Measurements from ENCODE around the gene LRRC46. TPM values are rescaled to one million over a fixed set of nuclear protein-coding genes. Genes with fewer than 3 reads are reported as not detected.

LRRC46 gene, protein sequence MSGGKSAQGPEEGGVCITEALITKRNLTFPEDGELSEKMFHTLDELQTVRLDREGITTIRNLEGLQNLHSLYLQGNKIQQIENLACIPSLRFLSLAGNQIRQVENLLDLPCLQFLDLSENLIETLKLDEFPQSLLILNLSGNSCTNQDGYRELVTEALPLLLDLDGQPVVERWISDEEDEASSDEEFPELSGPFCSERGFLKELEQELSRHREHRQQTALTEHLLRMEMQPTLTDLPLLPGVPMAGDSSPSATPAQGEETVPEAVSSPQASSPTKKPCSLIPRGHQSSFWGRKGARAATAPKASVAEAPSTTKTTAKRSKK
- 1 to 10 TPM in 1 of 4 donors, under 1 TPM in 3; 0.22 to 1.5 (median 0.40) TPM for polyA plus RNA-seq
- long read RNA-seq, donor 1 = 0 reads
- long read RNA-seq, donor 2 = 0 reads
- long read RNA-seq, donor 3 = 0 reads
- long read RNA-seq, donor 4 = 0 reads
- long read RNA-seq, donor 5, partial matches to known transcripts = 24 of 32 reads
- long read RNA-seq, donor 5, other reads (novel, unspliced or antisense) = 8 of 32 reads
- long read RNA-seq, donor 6 = 0 reads
- long read RNA-seq, donor 7 = 0 reads
- long read RNA-seq, donor 8 = 0 reads
- long read RNA-seq, donor 9 = 0 reads
- long read RNA-seq, donor 10, partial matches to known transcripts = 0 of 17 reads
- long read RNA-seq, donor 10, other reads (novel, unspliced or antisense) = 17 of 17 reads

DNA sequence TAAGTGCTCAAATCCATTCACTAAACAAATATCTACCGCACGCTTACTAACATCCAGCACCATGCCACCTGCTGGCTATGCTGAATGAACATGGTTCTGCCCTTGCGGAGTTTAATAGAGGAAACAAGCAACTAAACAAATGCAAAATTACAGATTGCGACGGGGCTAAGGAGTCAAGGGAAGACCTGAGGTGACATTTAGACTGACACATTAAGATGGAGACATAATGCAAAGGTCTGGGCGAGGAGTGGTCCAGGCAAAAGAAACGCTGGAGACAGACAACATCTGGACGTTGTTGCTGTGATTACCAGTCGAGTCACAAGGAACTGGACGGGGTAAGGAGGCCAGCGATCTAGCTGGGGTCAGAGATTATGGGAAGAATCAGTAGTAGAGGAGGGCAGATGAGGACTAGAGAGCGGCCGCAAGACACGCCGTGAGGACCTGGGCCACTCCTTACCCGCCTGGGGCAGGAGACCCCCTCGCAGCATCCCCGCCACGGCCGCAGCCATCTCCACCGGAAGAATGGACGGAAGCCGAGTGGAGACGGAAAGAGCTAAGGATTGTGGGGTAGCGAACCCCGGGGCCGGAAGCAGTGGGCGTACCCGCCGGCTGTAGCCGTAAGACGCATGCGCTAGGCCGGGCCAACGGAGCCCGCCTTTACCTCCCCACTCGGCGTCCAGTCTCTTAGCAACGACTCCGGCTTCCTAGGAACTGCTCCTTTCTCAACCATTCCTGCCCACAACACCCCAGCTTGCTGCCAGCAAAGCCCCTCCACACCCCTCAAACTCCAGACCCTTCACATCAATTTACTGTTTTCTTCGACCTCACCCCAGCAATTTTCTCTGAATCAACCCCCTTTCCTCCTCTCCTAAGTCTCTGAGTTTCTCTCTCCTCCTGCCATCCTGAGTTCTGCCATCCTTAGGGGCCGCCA is at the start of gene LRRC46, which contains the start of gene MRPL10:
LRRC46 (plus strand) TSS at position 668 of the 931 bp plus-strand sequence. CDS start 320 bp downstream, outside the sequence.
MRPL10 (minus strand) TSS at position 539 of the 931 bp plus-strand sequence; CDS start at position 509, 30 bp downstream.
- H3K4me3 ChIP-seq (ENCODE audit: low read depth in 1 of 3, low read length in 3 of 3) = peak within 1 kb of the TSS; percentile 82 to 89 (median 85)
- peaks cover 2 to 16% (median 2%) of the 10 kb centered on the region in 3 donors for H3K4me1 ChIP-seq (ENCODE audit: control insufficient read depth in 3 of 3, insufficient read depth in 2 of 3, low read depth in 1 of 3, low read length in 2 of 3)
- peak within 1 kb of the TSS; percentile 61 to 90 (median 75) for H3K27ac ChIP-seq (ENCODE audit: low read depth in 1 of 3, low read length in 2 of 3)
- no peak for FAIRE-seq
- WGBS, 3 donors = 0% methylated on average over 37 to 42 of the region's 42 CpGs
- H3K27me3 ChIP-seq (ENCODE audit: control insufficient read depth in 3 of 3, insufficient read depth in 3 of 3, low read length in 3 of 3) = no peaks in the 10 kb centered on the region
- peaks cover 2 to 39% (median 12%) of the 10 kb centered on the region in 3 donors for H3K36me3 ChIP-seq (ENCODE audit: control insufficient read depth in 3 of 3, insufficient read depth in 2 of 3, low read depth in 1 of 3, low read length in 3 of 3)
- no peaks in the 10 kb centered on the region for H3K9me3 ChIP-seq (ENCODE audit: control insufficient read depth in 2 of 2, insufficient read depth in 1 of 2, low read depth in 1 of 2, low read length in 1 of 2)
- peak; percentile 95 to 97 for DNase-seq

- Histone ChIP-seq H3K27me3 (ENCODE audit: control insufficient read depth in 3 of 3, insufficient read depth in 3 of 3, low read length in 3 of 3) (peaks cover 3 to 39% (median 8%) of the 10 kb centered on the region in 3 donors), H3K27ac (ENCODE audit: low read depth in 1 of 3, low read length in 2 of 3) (no peak overlapping the region), H3K36me3 (ENCODE audit: control insufficient read depth in 3 of 3, insufficient read depth in 2 of 3, low read depth in 1 of 3, low read length in 3 of 3) (no peaks in the 10 kb centered on the region), H3K4me1 (ENCODE audit: control insufficient read depth in 3 of 3, insufficient read depth in 2 of 3, low read depth in 1 of 3, low read length in 2 of 3) (no peaks in the 10 kb centered on the region), H3K9me3 (ENCODE audit: control insufficient read depth in 2 of 2, insufficient read depth in 1 of 2, low read depth in 1 of 2, low read length in 1 of 2) (no peaks in the 10 kb centered on the region), H3K4me3 (ENCODE audit: low read depth in 1 of 3, low read length in 3 of 3) (no peak overlapping the region)
- FAIRE-seq (no peak), DNase-seq (peak in 1 of 2 donors; percentile 45)
- WGBS, 3 donors = 33 to 47% (median 37%) methylated on average over 5 of the region's 5 CpGs
Observed at GRCh38 chr17:47785538-47786123, 45.8 kb upstream of the LRRC46 start.

DNA sequence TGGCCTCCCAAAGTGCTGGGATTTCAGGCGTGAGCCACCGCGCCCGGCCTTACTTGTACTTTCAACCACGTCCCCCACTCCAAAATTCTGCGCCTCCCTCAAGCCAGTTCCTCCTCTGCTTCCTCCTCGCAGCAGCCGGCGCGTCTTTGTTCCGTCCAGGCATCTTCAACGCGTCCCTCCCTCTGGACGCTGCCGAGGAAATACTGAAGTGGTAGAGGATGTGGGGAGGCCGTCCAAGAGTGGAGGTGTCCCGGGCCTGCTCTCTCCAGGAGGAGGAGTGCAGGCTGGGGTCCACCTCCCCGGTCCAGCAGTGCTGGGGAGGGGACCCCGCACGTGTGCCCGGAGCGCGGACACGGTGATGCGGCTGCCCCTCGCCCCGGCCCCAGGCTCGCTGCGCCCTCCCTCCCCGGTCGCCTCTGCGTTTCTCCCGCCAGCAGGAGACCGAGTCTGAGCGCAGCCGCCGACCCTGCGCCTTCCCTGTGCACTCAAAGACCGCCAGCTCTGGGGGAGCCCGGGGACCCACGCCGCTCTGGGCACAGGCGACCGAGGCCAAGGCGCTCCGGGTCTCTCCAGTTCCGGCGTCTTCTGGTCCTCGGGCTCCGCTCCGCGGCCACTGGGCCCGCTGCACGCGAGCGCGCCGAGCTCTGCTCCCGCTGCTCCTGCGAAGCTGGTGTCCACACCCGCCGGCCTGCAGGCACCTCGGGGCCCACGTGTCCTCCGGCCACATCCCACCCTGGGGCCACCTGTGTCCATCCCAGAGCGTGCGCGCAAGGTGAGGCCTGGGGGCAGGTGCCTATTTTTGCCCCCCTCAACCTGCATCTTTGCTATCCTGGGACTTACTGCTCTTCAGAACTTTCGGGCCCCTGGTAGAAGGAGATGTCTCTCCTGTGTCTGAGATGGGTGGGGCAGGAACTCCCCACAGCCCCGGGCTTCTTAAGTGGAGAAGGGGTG is 41.6 kb upstream of the LRRC46 start:
- no peak overlapping the region for H3K27ac ChIP-seq (ENCODE audit: low read depth in 1 of 3, low read length in 2 of 3)
- no peak for FAIRE-seq
- no peaks in the 10 kb centered on the region for H3K4me1 ChIP-seq (ENCODE audit: control insufficient read depth in 3 of 3, insufficient read depth in 2 of 3, low read depth in 1 of 3, low read length in 2 of 3)
- 3 to 4% (median 4%) methylated on average over 50 to 70 of the region's 70 CpGs for WGBS, 3 donors
- DNase-seq = peak; percentile 43 to 62
- H3K36me3 ChIP-seq (ENCODE audit: control insufficient read depth in 3 of 3, insufficient read depth in 2 of 3, low read depth in 1 of 3, low read length in 3 of 3) = no peaks in the 10 kb centered on the region
- no peaks in the 10 kb centered on the region for H3K9me3 ChIP-seq (ENCODE audit: control insufficient read depth in 2 of 2, insufficient read depth in 1 of 2, low read depth in 1 of 2, low read length in 1 of 2)
- peaks cover 3 to 43% (median 12%) of the 10 kb centered on the region in 3 donors for H3K27me3 ChIP-seq (ENCODE audit: control insufficient read depth in 3 of 3, insufficient read depth in 3 of 3, low read length in 3 of 3)
- peak overlapping the region in 1 of 3 donors; percentile 32 for H3K4me3 ChIP-seq (ENCODE audit: low read depth in 1 of 3, low read length in 3 of 3)

- Histone ChIP-seq H3K9me3 (ENCODE audit: control insufficient read depth in 2 of 2, insufficient read depth in 1 of 2, low read depth in 1 of 2, low read length in 1 of 2) (no peaks in the 10 kb centered on the region), H3K36me3 (ENCODE audit: control insufficient read depth in 3 of 3, insufficient read depth in 2 of 3, low read depth in 1 of 3, low read length in 3 of 3) (no peaks in the 10 kb centered on the region), H3K4me3 (ENCODE audit: low read depth in 1 of 3, low read length in 3 of 3) (no peak overlapping the region), H3K27ac (ENCODE audit: low read depth in 1 of 3, low read length in 2 of 3) (no peak overlapping the region), H3K27me3 (ENCODE audit: control insufficient read depth in 3 of 3, insufficient read depth in 3 of 3, low read length in 3 of 3) (peaks cover 3 to 46% (median 12%) of the 10 kb centered on the region in 3 donors), H3K4me1 (ENCODE audit: control insufficient read depth in 3 of 3, insufficient read depth in 2 of 3, low read depth in 1 of 3, low read length in 2 of 3) (no peaks in the 10 kb centered on the region)
- WGBS, 3 donors = 30 to 44% (median 31%) methylated on average over 3 of the region's 3 CpGs
- no peak for FAIRE-seq
- no peak for DNase-seq
Observed at GRCh38 chr17:47791025-47791424, 40.4 kb upstream of the LRRC46 start.

- DNase-seq = no peak
- Histone ChIP-seq H3K4me1 (ENCODE audit: control insufficient read depth in 3 of 3, insufficient read depth in 2 of 3, low read depth in 1 of 3, low read length in 2 of 3) (no peaks in the 10 kb centered on the region), H3K4me3 (ENCODE audit: low read depth in 1 of 3, low read length in 3 of 3) (no peak overlapping the region), H3K36me3 (ENCODE audit: control insufficient read depth in 3 of 3, insufficient read depth in 2 of 3, low read depth in 1 of 3, low read length in 3 of 3) (no peaks in the 10 kb centered on the region), H3K27ac (ENCODE audit: low read depth in 1 of 3, low read length in 2 of 3) (no peak overlapping the region), H3K9me3 (ENCODE audit: control insufficient read depth in 2 of 2, insufficient read depth in 1 of 2, low read depth in 1 of 2, low read length in 1 of 2) (no peaks in the 10 kb centered on the region), H3K27me3 (ENCODE audit: control insufficient read depth in 3 of 3, insufficient read depth in 3 of 3, low read length in 3 of 3) (peaks cover 3 to 42% (median 12%) of the 10 kb centered on the region in 3 donors)
- no peak for FAIRE-seq
- WGBS, 3 donors = 41 to 76% (median 59%) methylated on average over 1 of the region's 1 CpG
Observed at GRCh38 chr17:47792457-47792856, 39.0 kb upstream of the LRRC46 start.

DNA sequence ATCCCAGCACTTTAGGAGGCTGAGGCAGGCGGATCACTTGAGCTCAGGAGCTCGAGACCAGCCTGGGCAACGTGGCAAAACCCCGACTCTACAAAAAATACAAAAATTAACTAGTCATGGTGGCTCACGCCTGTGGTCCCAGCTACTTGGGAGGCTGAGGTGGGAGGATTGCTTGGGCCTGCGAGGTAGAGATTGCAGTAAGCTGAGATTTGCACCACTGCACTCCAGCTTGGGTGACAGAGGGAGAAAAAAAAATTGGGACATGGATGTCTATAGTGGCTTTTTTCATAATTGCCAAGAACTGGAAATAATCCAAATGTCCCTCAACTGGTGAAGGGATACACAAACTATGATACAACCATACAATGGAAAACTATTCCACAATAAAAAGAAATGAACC is 38.5 kb upstream of the LRRC46 start:
- DNase-seq (no peak), FAIRE-seq (no peak)
- Histone ChIP-seq H3K27me3 (ENCODE audit: control insufficient read depth in 3 of 3, insufficient read depth in 3 of 3, low read length in 3 of 3) (peaks cover 3 to 42% (median 12%) of the 10 kb centered on the region in 3 donors), H3K27ac (ENCODE audit: low read depth in 1 of 3, low read length in 2 of 3) (no peak overlapping the region), H3K36me3 (ENCODE audit: control insufficient read depth in 3 of 3, insufficient read depth in 2 of 3, low read depth in 1 of 3, low read length in 3 of 3) (no peaks in the 10 kb centered on the region), H3K9me3 (ENCODE audit: control insufficient read depth in 2 of 2, insufficient read depth in 1 of 2, low read depth in 1 of 2, low read length in 1 of 2) (no peaks in the 10 kb centered on the region), H3K4me1 (ENCODE audit: control insufficient read depth in 3 of 3, insufficient read depth in 2 of 3, low read depth in 1 of 3, low read length in 2 of 3) (no peaks in the 10 kb centered on the region), H3K4me3 (ENCODE audit: low read depth in 1 of 3, low read length in 3 of 3) (no peak overlapping the region)
- 61 to 80% (median 77%) methylated on average over 6 of the region's 6 CpGs for WGBS, 3 donors

DNA sequence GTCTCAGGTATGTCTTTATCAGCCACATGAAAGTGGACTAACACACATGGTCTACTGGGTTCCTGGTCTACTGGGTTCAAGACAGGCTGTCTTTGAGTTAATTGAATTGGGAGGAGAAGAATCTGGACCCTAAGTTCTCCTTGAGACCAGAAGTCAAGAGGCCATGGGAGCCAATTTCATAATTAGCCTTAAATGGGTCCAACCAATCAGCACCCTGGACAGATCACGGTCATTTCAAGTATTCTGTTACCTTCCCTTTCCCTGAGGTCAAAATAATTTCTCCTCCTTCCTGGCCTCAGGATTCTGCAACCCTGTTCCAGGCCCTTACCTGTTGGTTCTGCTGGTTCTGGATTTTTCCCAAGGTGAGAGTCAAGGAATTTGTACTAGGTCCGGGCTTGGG is 33.7 kb upstream of the LRRC46 start:
- FAIRE-seq = no peak
- H3K4me3 ChIP-seq (ENCODE audit: low read depth in 1 of 3, low read length in 3 of 3) = no peak overlapping the region
- H3K4me1 ChIP-seq (ENCODE audit: control insufficient read depth in 3 of 3, insufficient read depth in 2 of 3, low read depth in 1 of 3, low read length in 2 of 3) = no peaks in the 10 kb centered on the region
- 48 to 57% (median 53%) methylated on average over 2 of the region's 2 CpGs for WGBS, 3 donors
- DNase-seq = no peak
- no peak overlapping the region for H3K27ac ChIP-seq (ENCODE audit: low read depth in 1 of 3, low read length in 2 of 3)
- H3K27me3 ChIP-seq (ENCODE audit: control insufficient read depth in 3 of 3, insufficient read depth in 3 of 3, low read length in 3 of 3) = peaks cover 0 to 13% (median 2%) of the 10 kb centered on the region in 3 donors
- H3K36me3 ChIP-seq (ENCODE audit: control insufficient read depth in 3 of 3, insufficient read depth in 2 of 3, low read depth in 1 of 3, low read length in 3 of 3) = no peaks in the 10 kb centered on the region
- no peaks in the 10 kb centered on the region for H3K9me3 ChIP-seq (ENCODE audit: control insufficient read depth in 2 of 2, insufficient read depth in 1 of 2, low read depth in 1 of 2, low read length in 1 of 2)

Measured in small intestine (tissue), 16 donors.